Mesenteric fat pad (tissue), 1 donor: Measurements from ENCODE around the gene UBAP1. TPM values are rescaled to one million over a fixed set of nuclear protein-coding genes. Genes with fewer than 3 reads are reported as not detected.
"Not testable (repeated sequence)": the region's sequence is repeated elsewhere in the genome, so short reads cannot be mapped to it uniquely, and the experiment has no call there.

ENCODE experiments used
- DNase-seq: peaks from one replicate; pipeline ENCODE4 v3.0.0-alpha.2; 2020; ENCODE audit warnings: low spot score
- total RNA-seq: library from RNA; stranded (reverse); fragmentation: NEBNext Ultra II Directional; extraction: Animal tissue kit (Norgen Biotek cat#: 25700); gene quantifications from one replicate; pipeline ENCODE4 v1.2.1, GENCODE V29; 2021
- donor health status: DM: yes; HTN: yes; CAD: no.

The UBAP1 gene
- total RNA-seq, 1 donor from 2014 or later = 56.0 TPM

- DNase-seq = no peak
Observed at GRCh38 chr9:34256104-34256503, 77.3 kb downstream of the UBAP1 start.

- DNase-seq = no peak
Observed at GRCh38 chr9:34256987-34257585, 78.2 kb downstream of the UBAP1 start.

- DNase-seq = no peak
Observed at GRCh38 chr9:34259315-34259714, 80.5 kb downstream of the UBAP1 start.

- no peak for DNase-seq
Observed at GRCh38 chr9:34262971-34263370, 84.1 kb downstream of the UBAP1 start.

GRCh38 chr9:34267660-34268059 lies 88.8 kb downstream of the UBAP1 start:
- DNase-seq = no peak

GRCh38 chr9:34271265-34272006 lies 92.6 kb downstream of the UBAP1 start:
- DNase-seq = no peak

- DNase-seq = no peak
Observed at GRCh38 chr9:34272101-34272541, 93.3 kb downstream of the UBAP1 start.

- DNase-seq = not testable (repeated sequence)
Observed at GRCh38 chr9:34273588-34273987, 94.7 kb downstream of the UBAP1 start.

- DNase-seq = no peak
Observed at GRCh38 chr9:34275811-34276210, 97.0 kb downstream of the UBAP1 start.

- no peak for DNase-seq
Observed at GRCh38 chr9:34276772-34277171, 97.9 kb downstream of the UBAP1 start.

GRCh38 chr9:34279411-34279810 lies 100.6 kb downstream of the UBAP1 start:
- no peak for DNase-seq

- no peak for DNase-seq
Observed at GRCh38 chr9:34282096-34282495, 103.3 kb downstream of the UBAP1 start.

- DNase-seq = no peak
Observed at GRCh38 chr9:34289159-34289558, 110.3 kb downstream of the UBAP1 start.

- DNase-seq = no peak
Observed at GRCh38 chr9:34291023-34291422, 112.2 kb downstream of the UBAP1 start.

GRCh38 chr9:34291423-34291822 lies 112.6 kb downstream of the UBAP1 start:
- DNase-seq = no peak

- DNase-seq = no peak
Observed at GRCh38 chr9:34292552-34292951, 113.7 kb downstream of the UBAP1 start.

GRCh38 chr9:34301064-34301463 lies 122.2 kb downstream of the UBAP1 start:
- DNase-seq = not testable (repeated sequence)

Other genes starting within 250 kb of the UBAP1 start
- 27.0 TPM for gene UBAP2, start 130.2 kb upstream of the UBAP1 start, total RNA-seq
- 32.3 TPM for gene DCAF12, start 52.3 kb upstream of the UBAP1 start, total RNA-seq
- 0.45 TPM for gene KIF24, start 150.2 kb downstream of the UBAP1 start, total RNA-seq
- 17.7 TPM for gene NUDT2, start 150.5 kb downstream of the UBAP1 start, total RNA-seq
- 10.1 TPM for gene MYORG, start 197.9 kb downstream of the UBAP1 start, total RNA-seq